HepG2 (cell line): ENCODE measurements around the gene ANO4. TPM values are rescaled to one million over a fixed set of nuclear protein-coding genes. Genes with fewer than 3 reads are reported as not detected.

ENCODE experiments used
- ATAC-seq: fragments of 200-7000 bp; cut with Tn5 transposase; 3 replicates; pipeline ENCODE4 v1.9.1; 2020; ENCODE audit warnings: mild to moderate bottlenecking, moderate library complexity
- BruUV-seq: library from RNA; stranded (reverse); fragments of 400-500 nt; replicated peaks from 2 replicates; lab custom pipeline; 2021; lab: Mats Ljungman, UMichigan
- CTCF ChIA-PET: fragments of 300-600 bp; formaldehyde crosslinking; extraction: SDS; loops from one replicate; lab custom pipeline; 2021; ENCODE audit warnings: low total read pairs, inconsistent platforms, low intra/inter-chr PET ratio; lab: Yijun Ruan, JAX
- POLR2A ChIA-PET: fragments of 350-600 bp; sonication (Branson Sonifier 250); formaldehyde crosslinking; loops from one replicate; lab custom pipeline; 2020; ENCODE audit warnings: antibody characterized with exemption, inconsistent platforms; lab: Yijun Ruan, JAX
- DNase-seq: peaks from one replicate; pipeline ENCODE4 v3.0.0-alpha.2; 2015; ENCODE audit warnings: low spot score
- FAIRE-seq: peaks from 3 replicates; lab custom pipeline; 2011; peaks lifted over from hg19 to GRCh38; lab: Jason Lieb, UNC
- H2AFZ ChIP-seq: one replicate; pipeline ENCODE4 v1.6.1; 2011; ENCODE audit warnings: low read length, inconsistent platforms
- H3K27ac ChIP-seq: fragments of 300-600 bp; 3 replicates; pipeline ENCODE4 v1.8.0; 2011; ENCODE audit warnings: mixed run types, mild to moderate bottlenecking, mixed read lengths, low read length, inconsistent platforms; ENCODE audit not compliant: insufficient read depth; ENCODE audit errors: extremely low read length
- H3K27me3 ChIP-seq, 2 experiments: fragments of 200-600 bp in 1 of 2; 2 replicates in 1 of 2; 3 replicates in 1 of 2; pipeline versions ENCODE4 v1.6.0 to v1.8.0; 2011; ENCODE audit warnings: low read length in 2 of 2, mild to moderate bottlenecking in 2 of 2, moderate library complexity in 2 of 2, inconsistent platforms in 1 of 2; ENCODE audit not compliant: insufficient read depth in 2 of 2, control insufficient read depth in 1 of 2
- H3K36me3 ChIP-seq, 2 experiments: fragments of 200-600 bp in 1 of 2; replicated peaks in 1 of 2; 2 replicates in 1 of 2; 3 replicates in 1 of 2; pipeline versions ENCODE4 v1.5.1 to v1.8.0; 2011; ENCODE audit warnings: low read length in 2 of 2, inconsistent platforms in 1 of 2; ENCODE audit not compliant: insufficient read depth in 2 of 2, control insufficient read depth in 1 of 2
- H3K4me1 ChIP-seq: 2 replicates; pipeline ENCODE4 v1.5.1; 2012; ENCODE audit warnings: low read length, inconsistent platforms; ENCODE audit not compliant: insufficient read depth
- H3K4me2 ChIP-seq: 2 replicates; pipeline ENCODE4 v1.6.0; 2011; ENCODE audit warnings: low read depth, low read length, inconsistent platforms
- H3K4me3 ChIP-seq, 3 experiments: fragments of 200-600 bp in 1 of 3; sonication (generic), shearing (Covaris generic) in 1 of 3; replicated peaks in 1 of 3; 2 replicates each; pipeline ENCODE4 v1.5.1; 2011 to 2016; ENCODE audit warnings: low read length in 3 of 3, inconsistent platforms in 2 of 3, low read depth in 2 of 3, mild to moderate bottlenecking in 2 of 3, control low read depth in 1 of 3, mixed read lengths in 1 of 3; ENCODE audit not compliant: insufficient read depth in 1 of 3
- H3K79me2 ChIP-seq: one replicate; pipeline ENCODE4 v1.6.1; 2011; ENCODE audit warnings: low read length, inconsistent platforms; ENCODE audit not compliant: insufficient read depth
- H3K9ac ChIP-seq: 2 replicates; pipeline ENCODE4 v1.6.0; 2011; ENCODE audit warnings: mild to moderate bottlenecking, low read depth, low read length, inconsistent platforms; ENCODE audit not compliant: insufficient read depth
- H3K9me3 ChIP-seq: 2 replicates; pipeline ENCODE4 v1.5.1; 2012; ENCODE audit warnings: mild to moderate bottlenecking, low read length
- H4K20me1 ChIP-seq: 2 replicates; pipeline ENCODE4 v1.6.0; 2011; ENCODE audit warnings: inconsistent platforms, mild to moderate bottlenecking, low read length, moderate library complexity; ENCODE audit not compliant: insufficient read depth
- NFE2L1 ChIP-seq: sonication (generic); formaldehyde crosslinking; IDR thresholded peaks from 2 replicates; pipeline ENCODE4 v1.4.0; 2020; ENCODE audit warnings: missing genetic modification reagents, mild to moderate bottlenecking, borderline replicate concordance
- RAD51 ChIP-seq: fragments of 450-650 bp; IDR thresholded peaks from 2 replicates; pipeline ENCODE4 v1.6.1; 2016; ENCODE audit warnings: borderline replicate concordance
- RARG ChIP-seq: sonication (generic); formaldehyde crosslinking; IDR thresholded peaks from 2 replicates; pipeline ENCODE4 v1.4.0; 2020; ENCODE audit warnings: low read depth, mild to moderate bottlenecking, missing genetic modification reagents
- SP5 ChIP-seq: IDR thresholded peaks from 2 replicates; pipeline ENCODE4 v1.6.1; 2016; ENCODE audit warnings: low read depth, borderline replicate concordance
- ZFY ChIP-seq: sonication (generic); formaldehyde crosslinking; IDR thresholded peaks from 2 replicates; pipeline ENCODE4 v1.4.0; 2020; ENCODE audit warnings: missing genetic modification reagents
- ZNF512B ChIP-seq: sonication (generic); formaldehyde crosslinking; IDR thresholded peaks from 2 replicates; pipeline ENCODE4 v1.5.1; 2020; ENCODE audit warnings: missing genetic modification reagents, mild to moderate bottlenecking, borderline replicate concordance
- ZNF569 ChIP-seq: sonication (generic); formaldehyde crosslinking; IDR thresholded peaks from 2 replicates; pipeline ENCODE4 v1.5.0; 2020; ENCODE audit warnings: mild to moderate bottlenecking, missing genetic modification reagents, moderate library complexity, borderline replicate concordance
- ZNF839 ChIP-seq: sonication (generic); formaldehyde crosslinking; IDR thresholded peaks from 2 replicates; pipeline ENCODE4 v1.4.0; 2020; ENCODE audit warnings: missing genetic modification reagents, mild to moderate bottlenecking, borderline replicate concordance
- WGBS: methylation state at CpG from one replicate; pipeline ENCODE4 v1.1.6; 2017; ENCODE audit warnings: low lambda C conversion rate; 5-methylcytosine and 5-hydroxymethylcytosine counted together
- in situ Hi-C: cut with HindIII; loops from 2 replicates; pipeline ENCODE4 v1.10.0; 2017; ENCODE audit warnings: low pct_unique_long_range_greater_than_20kb; ENCODE audit not compliant: extremely low pct_ligation_motif_present
- intact Hi-C: fragments of 100-400 bp; cut with micrococcal nuclease; formaldehyde crosslinking; loops from one replicate; pipeline ENCODE4 v1.10.0; 2022; ENCODE audit not compliant: unreplicated experiment
- polyA plus RNA-seq, 8 experiments: library from polyadenylated mRNA; depleted of rRNA in 3 of 8; stranded (reverse) in 7 of 8; unstranded in 1 of 8; fragments of >200 nt; fragmentation: Illumina TruSeq in 4 of 8; extraction: Trizol in 4 of 8; gene quantifications; 2 replicates each; pipeline versions ENCODE4 v1.2.1 to v1.2.3, GENCODE V29; 2011 to 2016; ENCODE audit warnings: low read depth in 4 of 8, missing spikeins in 1 of 8, mixed read lengths in 1 of 8; ENCODE audit not compliant: insufficient read depth in 1 of 8
- total RNA-seq, 5 experiments: library from RNA; depleted of rRNA; stranded (reverse); fragments of >200 nt; fragmentation: Illumina TruSeq; extraction: Trizol; gene quantifications; 2 replicates each; pipeline ENCODE4 v1.2.3, GENCODE V29; 2016; ENCODE audit warnings: low read depth in 1 of 5

Gene ANO4
- total and polyA plus RNA-seq, 2 of the 13 experiments (the other 11 are each of a cell fraction or from before 2014, with no cell fraction given) = not detected

DNA sequence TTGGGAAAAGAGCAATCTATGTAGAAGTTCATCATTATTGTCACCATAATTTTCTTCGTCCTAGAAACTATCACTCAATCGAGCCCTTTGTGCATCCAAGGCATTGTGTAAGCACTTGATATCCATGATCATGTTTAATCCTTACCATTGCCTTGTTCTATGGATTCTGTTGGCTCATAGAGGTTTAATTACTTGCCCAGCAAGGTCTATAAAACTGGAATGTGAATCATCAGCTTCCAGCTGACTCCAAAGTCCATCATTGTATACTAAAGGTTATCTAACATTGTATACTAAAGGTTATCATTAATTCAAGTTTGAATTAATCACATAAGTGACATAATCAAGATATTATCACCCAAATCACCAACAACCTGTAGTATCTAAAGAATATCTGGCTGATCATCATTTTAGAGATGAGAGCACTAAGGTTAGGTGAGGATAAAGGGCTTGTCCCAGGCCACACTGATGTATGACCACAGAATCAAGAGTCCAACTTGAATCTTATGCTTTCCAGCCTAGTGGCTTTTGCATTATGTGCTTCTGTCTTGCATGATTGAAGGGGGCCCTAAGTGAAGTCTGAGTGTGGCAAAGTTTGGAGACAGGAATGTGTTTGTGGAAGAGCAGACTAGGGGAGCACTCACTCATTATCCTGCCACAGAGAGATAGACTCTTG lies 188.1 kb downstream of the ANO4 start:
- ChIA-PET POLR2A (no interaction called here), CTCF (no interaction called here)
- no peaks in the 10 kb centered on the region for H4K20me1 ChIP-seq
- no peaks in the 10 kb centered on the region for H3K9me3 ChIP-seq
- no peak overlapping the region for H3K4me3 ChIP-seq
- intact Hi-C loops = no loop called here
- DNase-seq = no peak
- ATAC-seq = no peak
- 0% methylated on average over 2 of the region's 2 CpGs for WGBS
- no peaks in the 10 kb centered on the region for H3K36me3 ChIP-seq
- no peak overlapping the region for H3K27ac ChIP-seq
- no peak for FAIRE-seq
- H3K9ac ChIP-seq = no peak overlapping the region
- H2AFZ ChIP-seq = no peak overlapping the region
- H3K4me1 ChIP-seq = no peaks in the 10 kb centered on the region
- H3K4me2 ChIP-seq = no peak overlapping the region
- BruUV-seq = no TSS peak
- TF ChIP-seq ZNF839 (CRISPR knock-in tag) = no peak
- no peak for TF ChIP-seq SP5
- TF ChIP-seq RARG = no peak
- no peak for TF ChIP-seq ZNF569
- no peak for TF ChIP-seq RAD51
- TF ChIP-seq ZFY = no peak
- no peak for TF ChIP-seq ZNF512B (CRISPR knock-in tag)
- no peak for TF ChIP-seq NFE2L1 (CRISPR knock-in tag)
- TF ChIP-seq, all 625 proteins: peak for 0
- no peaks in the 10 kb centered on the region for H3K79me2 ChIP-seq
- in situ Hi-C loops = no loop called here
- no peaks in the 10 kb centered on the region for H3K27me3 ChIP-seq
